BLaER1 treated with 17β-estradiol and CSF1 and Interleukin-3, amounts not matched to agents 10 nM and 100 nM (cell line): ENCODE results near the gene PIP5K1C.

Experiments used
- H3K27ac ChIP-seq, 11 experiments: shearing (Covaris generic); formaldehyde crosslinking; 2 replicates each; pipeline ENCODE4 v1.8.1; 2022
- H3K27me3 ChIP-seq, 11 experiments: shearing (Covaris generic); formaldehyde crosslinking; 2 replicates each; pipeline ENCODE4 v1.8.1; 2022
- H3K36me3 ChIP-seq, 11 experiments: shearing (Covaris generic); formaldehyde crosslinking; 2 replicates each; pipeline ENCODE4 v1.8.1; 2022
- H3K4me1 ChIP-seq, 10 experiments: shearing (Covaris generic); formaldehyde crosslinking; 2 replicates each; pipeline ENCODE4 v1.8.1; 2022
- H3K4me2 ChIP-seq, 11 experiments: shearing (Covaris generic); formaldehyde crosslinking; 2 replicates each; pipeline ENCODE4 v1.8.1; 2022
- H3K4me3 ChIP-seq, 10 experiments: shearing (Covaris generic); formaldehyde crosslinking; 2 replicates each; pipeline ENCODE4 v1.8.1; 2022
- H3K9ac ChIP-seq, 11 experiments: shearing (Covaris generic); formaldehyde crosslinking; 2 replicates each; pipeline ENCODE4 v1.8.1; 2022
- H3K9me3 ChIP-seq, 11 experiments: shearing (Covaris generic); formaldehyde crosslinking; replicated peaks in 1 of 11; 2 replicates each; pipeline ENCODE4 v1.8.1; 2022
- H4K20me1 ChIP-seq, 11 experiments: shearing (Covaris generic); formaldehyde crosslinking; 2 replicates each; pipeline ENCODE4 v1.8.1; 2022
- Cebpa-rat ChIP-seq, 11 experiments: shearing (Covaris generic); IDR thresholded peaks; 2 replicates each; pipeline ENCODE4 v1.8.1; 2022

PIP5K1C gene

GRCh38 chr19:3693025-3693925 lies 7.0 kb downstream of the PIP5K1C start:
- TF ChIP-seq Cebpa-rat (IDR thresholded peaks at IDR 0.05), result no peak
- Histone ChIP-seq H3K27ac (no peak overlapping the region), H3K27me3 (peaks cover 0 to 4% (median 0%) of the 10 kb centered on the region in 11 experiments; a peak in 4 of 22 replicates), H3K9me3 (no peaks in the 10 kb centered on the region), H3K36me3 (peaks cover 0 to 39% (median 13%) of the 10 kb centered on the region in 11 experiments; a peak in 15 of 22 replicates), H3K4me1 (peaks cover 33 to 66% (median 57%) of the 10 kb centered on the region in 10 experiments), H4K20me1 (peaks cover 96 to 100% (median 98%) of the 10 kb centered on the region in 11 experiments), H3K9ac (peak overlapping the region in 3 of 11 experiments; percentile 9 to 37 (median 20); a peak in 2 of 22 replicates), H3K4me2 (peak overlapping the region in 5 of 11 experiments; percentile 10 to 32 (median 22); a peak in 5 of 22 replicates), H3K4me3 (no peak overlapping the region)

- peaks cover 96 to 100% (median 98%) of the 10 kb centered on the region in 11 experiments for H4K20me1 ChIP-seq
- no peaks in the 10 kb centered on the region for H3K9me3 ChIP-seq
- no peak for TF ChIP-seq Cebpa-rat (IDR thresholded peaks at IDR 0.05)
- H3K27ac ChIP-seq, result no peak overlapping the region
- H3K9ac ChIP-seq, result no peak overlapping the region; a peak in 1 of 22 replicates
- H3K4me1 ChIP-seq, result peaks cover 34 to 67% (median 58%) of the 10 kb centered on the region in 10 experiments
- H3K4me3 ChIP-seq, result no peak overlapping the region
- peak overlapping the region in 9 of 11 experiments; percentile 54 to 99 (median 96); a peak in 10 of 22 replicates for H3K4me2 ChIP-seq
- peaks cover 0 to 32% (median 13%) of the 10 kb centered on the region in 11 experiments; a peak in 15 of 22 replicates for H3K36me3 ChIP-seq
- peaks cover 0 to 9% (median 0%) of the 10 kb centered on the region in 11 experiments; a peak in 4 of 22 replicates for H3K27me3 ChIP-seq
These were observed 7.9 kb downstream of the PIP5K1C start for GRCh38 chr19:3692141-3693024.

DNA sequence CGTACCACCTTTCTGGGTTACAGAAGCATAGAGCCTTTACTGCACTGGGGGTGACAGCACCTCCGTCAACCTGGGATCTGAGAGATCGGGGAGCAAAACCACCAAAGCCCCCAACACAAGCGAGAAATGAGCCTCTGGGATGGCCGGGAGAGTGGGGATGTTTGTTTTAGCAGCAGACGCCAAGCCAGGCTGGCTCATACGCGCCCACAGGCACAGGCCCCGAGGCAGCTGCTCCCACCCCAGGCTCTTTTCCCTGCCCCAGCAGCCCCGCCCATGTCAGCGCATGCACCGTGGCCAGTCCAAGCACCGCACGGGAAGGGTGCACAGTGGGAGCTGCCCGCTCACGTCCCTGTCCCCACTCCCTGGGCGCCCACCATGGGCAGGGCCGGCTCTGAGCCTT lies 8.5 kb downstream of the PIP5K1C start:
- Histone ChIP-seq H3K4me3 (no peak overlapping the region), H4K20me1 (peaks cover 96 to 100% (median 98%) of the 10 kb centered on the region in 11 experiments), H3K27ac (no peak overlapping the region), H3K4me2 (peak overlapping the region in 10 of 11 experiments; percentile 54 to 99 (median 96); a peak in 18 of 22 replicates), H3K4me1 (peaks cover 36 to 74% (median 63%) of the 10 kb centered on the region in 10 experiments), H3K27me3 (peaks cover 0 to 9% (median 0%) of the 10 kb centered on the region in 11 experiments; a peak in 4 of 22 replicates), H3K36me3 (peaks cover 0 to 32% (median 13%) of the 10 kb centered on the region in 11 experiments; a peak in 15 of 22 replicates), H3K9ac (peak overlapping the region in 1 of 11 experiments; percentile 15; a peak in 1 of 22 replicates), H3K9me3 (no peaks in the 10 kb centered on the region)
- no peak for TF ChIP-seq Cebpa-rat (IDR thresholded peaks at IDR 0.05)

- Histone ChIP-seq H3K36me3 (peaks cover 0 to 32% (median 13%) of the 10 kb centered on the region in 11 experiments; a peak in 15 of 22 replicates), H3K4me2 (peak overlapping the region; percentile 54 to 99 (median 97)), H3K4me1 (peaks cover 36 to 75% (median 63%) of the 10 kb centered on the region in 10 experiments), H3K27ac (no peak overlapping the region), H3K9me3 (no peaks in the 10 kb centered on the region), H4K20me1 (peaks cover 99 to 100% (median 100%) of the 10 kb centered on the region in 11 experiments), H3K9ac (peak overlapping the region in 2 of 11 experiments; percentile 9 to 15; a peak in 1 of 22 replicates), H3K4me3 (no peak overlapping the region), H3K27me3 (peaks cover 0 to 9% (median 0%) of the 10 kb centered on the region in 11 experiments; a peak in 4 of 22 replicates)
- TF ChIP-seq Cebpa-rat (IDR thresholded peaks at IDR 0.05), result no peak
These were observed 8.9 kb downstream of the PIP5K1C start for GRCh38 chr19:3691372-3691716.

GRCh38 chr19:3690551-3691371 lies 9.5 kb downstream of the PIP5K1C start:
- Histone ChIP-seq H4K20me1 (peaks cover 97 to 100% (median 100%) of the 10 kb centered on the region in 11 experiments), H3K4me1 (peaks cover 36 to 80% (median 64%) of the 10 kb centered on the region in 10 experiments), H3K27ac (no peak overlapping the region), H3K9ac (peak overlapping the region in 1 of 11 experiments; percentile 9; a peak in 1 of 22 replicates), H3K9me3 (no peaks in the 10 kb centered on the region; a peak in 1 of 22 replicates), H3K27me3 (peaks cover 0 to 9% (median 0%) of the 10 kb centered on the region in 11 experiments; a peak in 4 of 22 replicates), H3K36me3 (peaks cover 0 to 30% (median 13%) of the 10 kb centered on the region in 11 experiments; a peak in 16 of 22 replicates), H3K4me2 (peak overlapping the region; percentile 54 to 99 (median 97)), H3K4me3 (no peak overlapping the region)
- no peak for TF ChIP-seq Cebpa-rat (IDR thresholded peaks at IDR 0.05)

DNA sequence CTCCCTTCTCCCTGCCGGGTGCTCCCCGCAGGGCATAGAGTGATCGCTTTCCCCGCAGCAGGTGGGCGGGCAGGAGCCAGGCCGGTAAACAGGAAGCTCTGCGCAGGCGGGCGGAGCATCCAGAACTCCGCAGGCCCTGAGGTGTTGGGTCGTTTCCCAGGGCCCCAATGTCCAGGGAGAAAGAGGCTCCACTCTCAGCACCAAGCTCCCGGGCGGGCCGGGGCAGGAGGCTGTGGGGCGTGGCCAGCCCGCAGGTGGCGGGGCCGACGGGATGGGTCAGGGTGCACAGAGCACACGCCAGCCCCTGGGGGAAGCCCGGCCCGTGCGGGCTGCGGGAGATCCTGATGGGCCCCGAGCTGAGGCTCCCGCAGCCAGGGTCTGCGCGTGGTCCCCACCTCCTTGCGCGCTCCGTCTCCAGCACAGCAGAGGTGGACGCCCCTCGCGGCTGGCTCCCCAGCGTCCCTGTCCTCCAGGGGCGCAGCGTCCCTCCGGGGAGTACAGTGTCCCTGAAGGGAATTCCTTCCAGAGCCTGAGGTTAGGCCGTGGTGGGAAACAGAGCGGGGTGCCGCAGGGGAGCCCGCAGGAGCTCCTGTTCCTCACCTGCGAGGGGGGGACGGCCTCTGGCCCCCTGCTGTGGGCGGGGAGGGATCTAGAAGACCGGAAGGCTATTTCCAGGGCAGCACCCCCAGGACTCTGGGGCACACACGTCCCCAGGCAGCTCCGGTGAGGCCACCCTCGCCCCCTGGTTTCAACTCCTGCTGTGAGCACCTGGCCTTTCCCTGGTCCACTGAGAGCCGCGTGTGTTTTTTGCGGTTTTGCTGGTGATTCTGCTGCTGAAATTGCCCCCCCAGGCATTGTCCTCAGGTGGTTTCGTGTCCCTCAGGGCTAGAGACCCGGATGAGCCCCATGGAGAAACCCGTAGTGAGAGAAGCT lies 12.2 kb downstream of the PIP5K1C start:
- H3K4me2 ChIP-seq, result peak overlapping the region; percentile 84 to 99 (median 97)

More for the DNA sequence above, 12.2 kb downstream of the PIP5K1C start:
- H3K9me3 ChIP-seq, result peaks cover 6 to 13% (median 10%) of the 10 kb centered on the region in 11 experiments; a peak in 19 of 22 replicates
- peaks cover 0 to 15% (median 6%) of the 10 kb centered on the region in 11 experiments; a peak in 12 of 22 replicates for H3K36me3 ChIP-seq
- peaks cover 89 to 100% (median 98%) of the 10 kb centered on the region in 11 experiments for H4K20me1 ChIP-seq
- H3K27me3 ChIP-seq, result peaks cover 0 to 9% (median 0%) of the 10 kb centered on the region in 11 experiments; a peak in 4 of 22 replicates
- H3K4me3 ChIP-seq, result peak overlapping the region; percentile 5 to 56 (median 41); a peak in 16 of 20 replicates
- H3K9ac ChIP-seq, result peak overlapping the region; percentile 7 to 70 (median 46); a peak in 18 of 22 replicates
- H3K27ac ChIP-seq, result peak overlapping the region in 4 of 11 experiments; percentile 19 to 44 (median 32); a peak in 4 of 22 replicates
- TF ChIP-seq Cebpa-rat (IDR thresholded peaks at IDR 0.05), result no peak
- peaks cover 52 to 87% (median 81%) of the 10 kb centered on the region in 10 experiments for H3K4me1 ChIP-seq
